Measurements from ENCODE around the gene ST6GAL1.

- TF ChIP-seq, protein P1, sequence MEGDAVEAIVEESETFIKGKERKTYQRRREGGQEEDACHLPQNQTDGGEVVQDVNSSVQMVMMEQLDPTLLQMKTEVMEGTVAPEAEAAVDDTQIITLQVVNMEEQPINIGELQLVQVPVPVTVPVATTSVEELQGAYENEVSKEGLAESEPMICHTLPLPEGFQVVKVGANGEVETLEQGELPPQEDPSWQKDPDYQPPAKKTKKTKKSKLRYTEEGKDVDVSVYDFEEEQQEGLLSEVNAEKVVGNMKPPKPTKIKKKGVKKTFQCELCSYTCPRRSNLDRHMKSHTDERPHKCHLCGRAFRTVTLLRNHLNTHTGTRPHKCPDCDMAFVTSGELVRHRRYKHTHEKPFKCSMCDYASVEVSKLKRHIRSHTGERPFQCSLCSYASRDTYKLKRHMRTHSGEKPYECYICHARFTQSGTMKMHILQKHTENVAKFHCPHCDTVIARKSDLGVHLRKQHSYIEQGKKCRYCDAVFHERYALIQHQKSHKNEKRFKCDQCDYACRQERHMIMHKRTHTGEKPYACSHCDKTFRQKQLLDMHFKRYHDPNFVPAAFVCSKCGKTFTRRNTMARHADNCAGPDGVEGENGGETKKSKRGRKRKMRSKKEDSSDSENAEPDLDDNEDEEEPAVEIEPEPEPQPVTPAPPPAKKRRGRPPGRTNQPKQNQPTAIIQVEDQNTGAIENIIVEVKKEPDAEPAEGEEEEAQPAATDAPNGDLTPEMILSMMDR (conservative IDR thresholded peaks at IDR 0.05; ENCODE audit: low read depth, low read length) = no peak
- no peak for TF ChIP-seq EZH2 (IDR thresholded peaks at IDR 0.05; ENCODE audit: borderline replicate concordance, low read depth, low read length, poor library complexity, severe bottlenecking)
Observed at GRCh38 chr3:186920796-186921195, 9.5 kb upstream of the ST6GAL1 start.

Measured in A673 (cell line).